Measurements from ENCODE around the gene PPP1R3G. TPM values are rescaled to one million over a fixed set of nuclear protein-coding genes. Genes with fewer than 3 reads are reported as not detected.

PPP1R3G gene
- total RNA-seq, 1 donor from 2014 or later = not detected

DNA sequence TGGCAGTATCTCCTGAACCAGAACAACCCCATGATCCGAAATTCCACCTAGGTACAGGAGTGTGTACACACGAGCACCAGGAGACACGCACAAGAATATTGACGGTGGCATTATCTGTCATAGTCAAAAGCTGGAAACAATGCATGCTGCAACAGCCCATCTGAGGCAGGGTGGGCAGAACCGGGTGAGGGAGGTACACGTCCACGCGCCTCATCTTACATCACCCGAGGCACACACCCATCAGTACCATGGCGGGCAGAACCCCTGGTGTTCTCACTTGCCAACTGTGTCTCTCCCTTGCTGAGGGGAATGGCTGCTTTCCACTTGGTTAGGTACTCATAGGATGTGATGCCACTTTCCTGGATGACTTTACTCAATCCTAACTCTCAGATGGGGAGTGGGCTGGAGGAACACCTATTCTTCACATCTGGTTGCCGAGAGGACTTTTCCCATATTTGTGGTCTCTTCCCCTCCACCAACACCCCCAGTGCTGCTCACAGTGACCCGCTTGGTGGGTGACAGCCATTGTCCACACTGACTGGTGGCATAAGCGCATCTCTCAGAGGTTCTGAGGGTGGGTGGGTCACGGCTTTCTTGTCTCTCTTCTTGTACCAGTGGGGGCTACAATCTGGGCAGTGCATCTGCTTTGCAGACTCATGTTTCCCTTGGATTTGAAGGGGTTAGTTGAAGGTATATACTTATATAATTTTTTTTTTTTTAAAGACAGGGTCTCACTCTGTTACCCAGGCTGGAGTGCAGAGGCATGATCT, 13.5 kb downstream of the PPP1R3G start:
- H3K4me1 Mint-ChIP-seq (ENCODE audit: low read depth, unreplicated experiment) = no peaks in the 10 kb centered on the region
- peaks cover 5% of the 10 kb centered on the region for H3K36me3 Mint-ChIP-seq (ENCODE audit: unreplicated experiment)
- peaks cover 3% of the 10 kb centered on the region for H3K27me3 Mint-ChIP-seq (ENCODE audit: unreplicated experiment)
- TF ChIP-seq, protein P1, sequence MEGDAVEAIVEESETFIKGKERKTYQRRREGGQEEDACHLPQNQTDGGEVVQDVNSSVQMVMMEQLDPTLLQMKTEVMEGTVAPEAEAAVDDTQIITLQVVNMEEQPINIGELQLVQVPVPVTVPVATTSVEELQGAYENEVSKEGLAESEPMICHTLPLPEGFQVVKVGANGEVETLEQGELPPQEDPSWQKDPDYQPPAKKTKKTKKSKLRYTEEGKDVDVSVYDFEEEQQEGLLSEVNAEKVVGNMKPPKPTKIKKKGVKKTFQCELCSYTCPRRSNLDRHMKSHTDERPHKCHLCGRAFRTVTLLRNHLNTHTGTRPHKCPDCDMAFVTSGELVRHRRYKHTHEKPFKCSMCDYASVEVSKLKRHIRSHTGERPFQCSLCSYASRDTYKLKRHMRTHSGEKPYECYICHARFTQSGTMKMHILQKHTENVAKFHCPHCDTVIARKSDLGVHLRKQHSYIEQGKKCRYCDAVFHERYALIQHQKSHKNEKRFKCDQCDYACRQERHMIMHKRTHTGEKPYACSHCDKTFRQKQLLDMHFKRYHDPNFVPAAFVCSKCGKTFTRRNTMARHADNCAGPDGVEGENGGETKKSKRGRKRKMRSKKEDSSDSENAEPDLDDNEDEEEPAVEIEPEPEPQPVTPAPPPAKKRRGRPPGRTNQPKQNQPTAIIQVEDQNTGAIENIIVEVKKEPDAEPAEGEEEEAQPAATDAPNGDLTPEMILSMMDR (IDR thresholded peaks at IDR 0.05; ENCODE audit: partially characterized antibody, unreplicated experiment) = no peak
- H3K9me3 Mint-ChIP-seq (ENCODE audit: unreplicated experiment) = peaks cover 3% of the 10 kb centered on the region
- no peak for DNase-seq
- no peak overlapping the region for H3K4me3 Mint-ChIP-seq (ENCODE audit: unreplicated experiment)
- H3K27ac Mint-ChIP-seq (ENCODE audit: unreplicated experiment) = no peak overlapping the region

GRCh38 chr6:5099537-5099936, 14.4 kb downstream of the PPP1R3G start:
- H3K4me1 Mint-ChIP-seq (ENCODE audit: low read depth, unreplicated experiment) = no peaks in the 10 kb centered on the region
- TF ChIP-seq, protein P1 (IDR thresholded peaks at IDR 0.05; ENCODE audit: partially characterized antibody, unreplicated experiment) = no peak

DNA sequence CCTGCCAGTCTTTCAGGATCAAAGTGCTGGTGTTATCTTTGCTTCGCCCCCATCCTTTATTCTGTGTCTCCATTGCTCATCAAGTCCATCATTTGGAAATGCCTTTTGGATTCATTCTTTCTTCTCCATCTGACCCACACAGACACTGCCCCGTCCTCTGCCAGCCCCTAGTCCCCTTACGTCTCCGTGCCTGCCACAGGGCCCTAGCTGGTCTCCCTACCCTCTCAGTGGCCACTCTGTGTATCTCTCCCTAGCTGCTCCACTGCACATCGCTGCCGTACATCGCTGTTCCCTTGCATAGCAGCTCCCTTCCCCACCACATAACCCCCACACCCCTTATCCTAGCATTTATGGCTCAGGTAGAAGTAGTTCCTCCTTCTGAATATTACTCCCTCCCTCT, 15.7 kb downstream of the PPP1R3G start:
- peaks cover 3% of the 10 kb centered on the region for H3K27me3 Mint-ChIP-seq (ENCODE audit: unreplicated experiment)
- H3K9me3 Mint-ChIP-seq (ENCODE audit: unreplicated experiment) = peaks cover 5% of the 10 kb centered on the region
- H3K36me3 Mint-ChIP-seq (ENCODE audit: unreplicated experiment) = peaks cover 5% of the 10 kb centered on the region
- H3K27ac Mint-ChIP-seq (ENCODE audit: unreplicated experiment) = no peak overlapping the region
- H3K4me3 Mint-ChIP-seq (ENCODE audit: unreplicated experiment) = no peak overlapping the region
- TF ChIP-seq, protein P1 (IDR thresholded peaks at IDR 0.05; ENCODE audit: partially characterized antibody, unreplicated experiment) = no peak
- DNase-seq = no peak
- no peaks in the 10 kb centered on the region for H3K4me1 Mint-ChIP-seq (ENCODE audit: low read depth, unreplicated experiment)

More at GRCh38 chr6:5099537-5099936, 14.4 kb downstream of the PPP1R3G start:
- peaks cover 5% of the 10 kb centered on the region for H3K36me3 Mint-ChIP-seq (ENCODE audit: unreplicated experiment)
- peaks cover 3% of the 10 kb centered on the region for H3K9me3 Mint-ChIP-seq (ENCODE audit: unreplicated experiment)
- no peak for DNase-seq
- no peak overlapping the region for H3K27ac Mint-ChIP-seq (ENCODE audit: unreplicated experiment)
- H3K27me3 Mint-ChIP-seq (ENCODE audit: unreplicated experiment) = peaks cover 3% of the 10 kb centered on the region
- H3K4me3 Mint-ChIP-seq (ENCODE audit: unreplicated experiment) = no peak overlapping the region

- peaks cover 3% of the 10 kb centered on the region for H3K27me3 Mint-ChIP-seq (ENCODE audit: unreplicated experiment)
- H3K36me3 Mint-ChIP-seq (ENCODE audit: unreplicated experiment) = peaks cover 5% of the 10 kb centered on the region
- TF ChIP-seq, protein P1 (IDR thresholded peaks at IDR 0.05; ENCODE audit: partially characterized antibody, unreplicated experiment) = no peak
- H3K27ac Mint-ChIP-seq (ENCODE audit: unreplicated experiment) = no peak overlapping the region
- no peak overlapping the region for H3K4me3 Mint-ChIP-seq (ENCODE audit: unreplicated experiment)
- DNase-seq = no peak
- no peaks in the 10 kb centered on the region for H3K4me1 Mint-ChIP-seq (ENCODE audit: low read depth, unreplicated experiment)
- H3K9me3 Mint-ChIP-seq (ENCODE audit: unreplicated experiment) = peaks cover 5% of the 10 kb centered on the region
Measured at GRCh38 chr6:5102267-5102970, 17.3 kb downstream of the PPP1R3G start.

- H3K36me3 Mint-ChIP-seq (ENCODE audit: unreplicated experiment) = peaks cover 5% of the 10 kb centered on the region
- TF ChIP-seq, protein P1 (IDR thresholded peaks at IDR 0.05; ENCODE audit: partially characterized antibody, unreplicated experiment) = no peak
- no peak for DNase-seq
- no peak overlapping the region for H3K4me3 Mint-ChIP-seq (ENCODE audit: unreplicated experiment)
- no peaks in the 10 kb centered on the region for H3K4me1 Mint-ChIP-seq (ENCODE audit: low read depth, unreplicated experiment)
- peaks cover 5% of the 10 kb centered on the region for H3K9me3 Mint-ChIP-seq (ENCODE audit: unreplicated experiment)
- no peak overlapping the region for H3K27ac Mint-ChIP-seq (ENCODE audit: unreplicated experiment)
- H3K27me3 Mint-ChIP-seq (ENCODE audit: unreplicated experiment) = peaks cover 3% of the 10 kb centered on the region
Measured at GRCh38 chr6:5103250-5103649, 18.1 kb downstream of the PPP1R3G start.

Measured in glutamatergic neuron (in vitro differentiated cells).